IMR-90 (cell line): ENCODE measurements around the gene KPNA5. TPM values are rescaled to one million over a fixed set of nuclear protein-coding genes. Genes with fewer than 3 reads are reported as not detected.

Experiments
- ATAC-seq: fragments of 200-7000 bp; cut with Tn5 transposase; 2 replicates; pipeline ENCODE4 v1.9.1; 2020; ENCODE audit warnings: low read depth, mild to moderate bottlenecking, moderate library complexity
- BruUV-seq: library from RNA; stranded (reverse); fragments of 400-500 nt; replicated peaks from 2 replicates; lab custom pipeline; 2021; lab: Mats Ljungman, UMichigan
- CTCF ChIA-PET: fragments of 300-600 bp; formaldehyde crosslinking; extraction: SDS; loops from one replicate; lab custom pipeline; 2021; ENCODE audit warnings: antibody characterized with exemption; lab: Yijun Ruan, JAX
- POLR2A ChIA-PET: fragments of 300-600 bp; sonication (Branson Sonifier 250); formaldehyde crosslinking; loops from one replicate; lab custom pipeline; 2022; ENCODE audit warnings: antibody characterized with exemption; ENCODE audit not compliant: unreplicated experiment; lab: Charles Lee
- DNase-seq: peaks from one replicate; pipeline ENCODE4 v3.0.0; 2013
- H2AFZ ChIP-seq: replicated peaks from 2 replicates; pipeline ENCODE3; 2013; ENCODE audit warnings: low read length, mild to moderate bottlenecking; ENCODE audit not compliant: poor library complexity
- H2AK5ac ChIP-seq: 2 replicates; pipeline ENCODE4 v1.6.1; 2013; ENCODE audit warnings: low read depth, low read length, inconsistent platforms
- H2AK9ac ChIP-seq: replicated peaks from 2 replicates; pipeline ENCODE3; 2013; ENCODE audit warnings: mild to moderate bottlenecking, low read depth, low read length, moderate library complexity; ENCODE audit not compliant: poor library complexity
- H2BK120ac ChIP-seq: 2 replicates; pipeline ENCODE4 v1.6.1; 2013; ENCODE audit warnings: low read depth, low read length, inconsistent platforms
- H2BK15ac ChIP-seq: 3 replicates; pipeline ENCODE4 v1.6.1; 2013; ENCODE audit warnings: low read depth, low read length, inconsistent platforms
- H2BK20ac ChIP-seq: 2 replicates; pipeline ENCODE4 v1.6.1; 2013; ENCODE audit warnings: low read depth, mild to moderate bottlenecking, inconsistent platforms, low read length, moderate library complexity
- H2BK5ac ChIP-seq: 2 replicates; pipeline ENCODE4 v1.6.1; 2013; ENCODE audit warnings: mild to moderate bottlenecking, low read depth, low read length, inconsistent platforms; ENCODE audit not compliant: poor library complexity, severe bottlenecking
- H3K14ac ChIP-seq: replicated peaks from 2 replicates; pipeline ENCODE4 v1.6.1; 2013; ENCODE audit warnings: low read depth, low read length, inconsistent platforms
- H3K18ac ChIP-seq: 2 replicates; pipeline ENCODE4 v1.6.1; 2013; ENCODE audit warnings: low read depth, low read length, control low read depth
- H3K23ac ChIP-seq: 2 replicates; pipeline ENCODE4 v1.6.1; 2013; ENCODE audit warnings: low read depth, low read length, inconsistent platforms
- H3K27ac ChIP-seq: 2 replicates; pipeline ENCODE4 v1.5.1; 2013; ENCODE audit warnings: mild to moderate bottlenecking, control low read depth, low read length; ENCODE audit not compliant: insufficient read depth
- H3K27me3 ChIP-seq: 2 replicates; pipeline ENCODE4 v1.6.1; 2013; ENCODE audit warnings: low read length; ENCODE audit not compliant: control insufficient read depth, insufficient read depth
- H3K36me3 ChIP-seq: 2 replicates; pipeline ENCODE4 v1.6.1; 2013; ENCODE audit warnings: low read length, mixed read lengths; ENCODE audit not compliant: control insufficient read depth, insufficient read depth
- H3K4ac ChIP-seq: 2 replicates; pipeline ENCODE4 v1.6.1; 2013; ENCODE audit warnings: low read depth, low read length, inconsistent platforms
- H3K4me1 ChIP-seq: 2 replicates; pipeline ENCODE4 v1.6.1; 2013; ENCODE audit warnings: low read length, mixed read lengths; ENCODE audit not compliant: control insufficient read depth, insufficient read depth
- H3K4me2 ChIP-seq: 2 replicates; pipeline ENCODE4 v1.6.1; 2013; ENCODE audit warnings: low read depth, mild to moderate bottlenecking, control low read depth, low read length, moderate library complexity
- H3K4me3 ChIP-seq: 2 replicates; pipeline ENCODE4 v1.5.1; 2013; ENCODE audit warnings: low read depth, mild to moderate bottlenecking, control low read depth, low read length, moderate library complexity; ENCODE audit not compliant: insufficient read depth
- H3K56ac ChIP-seq: 2 replicates; pipeline ENCODE4 v1.6.1; 2013; ENCODE audit warnings: low read length, inconsistent platforms; ENCODE audit not compliant: insufficient read depth; ENCODE audit errors: extremely low read depth
- H3K79me1 ChIP-seq, 2 experiments: 2 replicates each; pipeline ENCODE4 v1.6.1; 2013; ENCODE audit warnings: low read length in 2 of 2, inconsistent platforms in 1 of 2, low read depth in 1 of 2
- H3K9ac ChIP-seq: 2 replicates; pipeline ENCODE4 v1.6.1; 2013; ENCODE audit warnings: low read depth, low read length, control low read depth
- H3K9me1 ChIP-seq: 2 replicates; pipeline ENCODE4 v1.6.1; 2013; ENCODE audit warnings: low read length, inconsistent platforms; ENCODE audit not compliant: insufficient read depth
- H3K9me3 ChIP-seq: 2 replicates; pipeline ENCODE4 v1.6.1; 2013; ENCODE audit warnings: low read length; ENCODE audit not compliant: control insufficient read depth, insufficient read depth
- H4K20me1 ChIP-seq: 2 replicates; pipeline ENCODE4 v1.6.1; 2013; ENCODE audit warnings: low read length, inconsistent platforms; ENCODE audit not compliant: insufficient read depth
- H4K5ac ChIP-seq: 2 replicates; pipeline ENCODE4 v1.6.1; 2013; ENCODE audit warnings: mild to moderate bottlenecking, low read depth, low read length, control low read depth
- H4K8ac ChIP-seq, 2 experiments: 2 replicates each; pipeline ENCODE4 v1.6.1; 2013; ENCODE audit warnings: low read depth in 2 of 2, low read length in 2 of 2, control low read depth in 1 of 2, inconsistent platforms in 1 of 2
- H4K91ac ChIP-seq: 2 replicates; pipeline ENCODE4 v1.6.1; 2013; ENCODE audit warnings: low read depth, low read length, inconsistent platforms; ENCODE audit not compliant: insufficient read depth
- BHLHE40 ChIP-seq: fragments of 150-350 bp; IDR thresholded peaks from 2 replicates; pipeline ENCODE4 v1.6.1; 2016; ENCODE audit warnings: mild to moderate bottlenecking, low read depth, low read length
- CEBPB ChIP-seq: IDR thresholded peaks from 2 replicates; pipeline ENCODE4 v1.6.1; 2012; ENCODE audit warnings: low read depth, low read length, improper control_type of control experiment
- CHD1 ChIP-seq: IDR thresholded peaks from 2 replicates; pipeline ENCODE4 v1.6.1; 2012; ENCODE audit warnings: low read depth, low read length, improper control_type of control experiment
- CTCF ChIP-seq: conservative IDR thresholded peaks from 2 replicates; pipeline ENCODE4 v1.5.1; 2012; ENCODE audit warnings: mild to moderate bottlenecking, low read depth, low read length, improper control_type of control experiment
- FOS ChIP-seq: fragments of 150-350 bp; IDR thresholded peaks from 2 replicates; pipeline ENCODE4 v1.6.1; 2016; ENCODE audit warnings: low read depth, low read length
- MAZ ChIP-seq: IDR thresholded peaks from 2 replicates; pipeline ENCODE4 v1.6.1; 2012; ENCODE audit warnings: low read depth, mild to moderate bottlenecking, low read length, improper control_type of control experiment, moderate library complexity, borderline replicate concordance
- RAD21 ChIP-seq: IDR thresholded peaks from 2 replicates; pipeline ENCODE4 v1.6.1; 2012; ENCODE audit warnings: low read length, improper control_type of control experiment
- RFX5 ChIP-seq: IDR thresholded peaks from 2 replicates; pipeline ENCODE4 v1.8.0; 2012; ENCODE audit warnings: low read depth, mild to moderate bottlenecking, low read length, moderate library complexity
- SMC3 ChIP-seq: fragments of 150-350 bp; IDR thresholded peaks from 2 replicates; pipeline ENCODE4 v1.6.1; 2016; ENCODE audit warnings: low read depth, mild to moderate bottlenecking, antibody characterized with exemption, low read length, moderate library complexity
- dilution Hi-C: fragments of 300-500 bp; cut with HindIII; formaldehyde crosslinking; loops from one replicate; pipeline ENCODE4 v1.14.3; 2018; ENCODE audit warnings: low sequenced_read_pairs; ENCODE audit not compliant: unreplicated experiment
- in situ Hi-C: fragments of 300-500 bp; cut with MboI; formaldehyde crosslinking; loops from 3 replicates; pipeline ENCODE4 v1.14.3; 2019; ENCODE audit warnings: low sequenced_read_pairs, inconsistent platforms, mixed read lengths
- intact Hi-C: fragments of 100-400 bp; cut with micrococcal nuclease; formaldehyde crosslinking; loops from 2 replicates; pipeline ENCODE4 v1.10.0; 2022
- polyA plus RNA-seq, 3 experiments: library from polyadenylated mRNA; depleted of rRNA; stranded (reverse); fragments of >200 nt; gene quantifications; 2 replicates each; pipeline ENCODE4 v1.2.3, GENCODE V29; 2012; ENCODE audit warnings: low replicate concordance in 1 of 3
- total RNA-seq: library from RNA; depleted of rRNA; stranded (reverse); fragments of >200 nt; gene quantifications from 2 replicates; pipeline ENCODE4 v1.2.3, GENCODE V29; 2012

The KPNA5 gene
- total and polyA plus RNA-seq, 2 of the 4 experiments (the other 2 are of a cell fraction), result 2.2 to 5.9 TPM

GRCh38 chr6:116763048-116763447, 82.0 kb downstream of the KPNA5 start:
- Histone ChIP-seq H3K27ac (no peak overlapping the region), H2BK20ac (no peak overlapping the region), H2BK5ac (no peak overlapping the region), H3K4me1 (no peaks in the 10 kb centered on the region), H4K91ac (no peak overlapping the region), H3K18ac (no peak overlapping the region), H2AK9ac (no peak overlapping the region), H4K5ac (no peak overlapping the region), H3K9ac (no peak overlapping the region), H3K14ac (no peak overlapping the region), H4K20me1 (no peaks in the 10 kb centered on the region), H3K9me3 (no peaks in the 10 kb centered on the region), H2BK15ac (no peak overlapping the region), H3K4me2 (no peak overlapping the region), H3K36me3 (no peaks in the 10 kb centered on the region), H3K4ac (no peak overlapping the region), H3K79me1 (no peaks in the 10 kb centered on the region), H3K23ac (no peak overlapping the region), H3K9me1 (no peaks in the 10 kb centered on the region), H3K4me3 (no peak overlapping the region), H2AK5ac (no peak overlapping the region), H2AFZ (no peak overlapping the region), H2BK120ac (no peak overlapping the region), H4K8ac (no peak overlapping the region), H3K56ac (no peak overlapping the region), H3K27me3 (peaks cover 12% of the 10 kb centered on the region)
- POLR2A ChIA-PET, result no interaction called here
- dilution Hi-C loops, result no loop called here
- in situ Hi-C loops, result no loop called here
- intact Hi-C loops, result no loop called here
- DNase-seq, result no peak
- no peak for TF ChIP-seq MAZ
- no peak for TF ChIP-seq RFX5
- TF ChIP-seq CTCF, result no peak
- no peak for TF ChIP-seq BHLHE40
- no peak for TF ChIP-seq SMC3
- no peak for TF ChIP-seq CHD1
- TF ChIP-seq CEBPB, result no peak
- TF ChIP-seq FOS, result no peak
- no peak for TF ChIP-seq RAD21
- no TSS peak for BruUV-seq
- CTCF ChIA-PET, result no interaction called here
- no peak for ATAC-seq
